ENCODE data around the gene DGKI.

The DGKI gene

DNA sequence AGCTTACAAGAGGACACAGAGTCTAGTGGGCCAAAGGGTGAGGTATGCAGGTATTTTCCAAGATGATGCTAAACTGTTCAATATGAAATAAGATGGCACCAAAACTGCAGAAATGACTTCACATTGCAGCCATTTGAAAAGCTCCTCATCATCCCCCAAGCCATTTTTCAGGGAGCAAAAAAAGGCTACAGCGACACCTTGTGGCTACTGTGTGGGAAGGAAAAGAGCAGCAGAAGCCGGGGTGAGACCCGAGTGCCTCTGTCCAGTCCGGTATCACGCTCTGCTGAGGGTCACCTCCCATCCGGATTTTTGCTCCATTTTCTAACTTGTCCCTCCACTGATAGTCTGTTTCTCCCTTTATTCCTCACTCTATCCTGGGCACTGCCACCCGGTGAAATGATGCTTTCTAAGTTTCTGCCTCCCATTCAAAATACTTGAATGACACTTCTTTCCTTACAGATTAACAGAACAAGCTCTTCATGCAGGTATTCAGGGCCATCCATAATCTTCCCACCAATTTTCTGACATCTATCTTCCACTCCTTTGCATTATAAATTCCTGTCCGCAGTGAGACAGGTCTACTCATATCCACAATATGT is 220.2 kb downstream of the DGKI start:
- no peaks in the 10 kb centered on the region for H3K4me1 ChIP-seq (ENCODE audit: control insufficient read depth, insufficient read depth, low read length)
- no peaks in the 10 kb centered on the region for H3K27me3 ChIP-seq (ENCODE audit: control insufficient read depth in 1 of 2, insufficient read depth in 2 of 2, low read length in 2 of 2)
- no peak overlapping the region for H3K27ac ChIP-seq (ENCODE audit: low read length)
- no peak overlapping the region for H3K9ac ChIP-seq (ENCODE audit: low read length in 2 of 2)
- no peaks in the 10 kb centered on the region for H3K9me3 ChIP-seq (ENCODE audit: control insufficient read depth in 2 of 2, low read length in 2 of 2)
- no peak overlapping the region for H3K4me3 ChIP-seq (ENCODE audit: low read length in 2 of 2)
- no peaks in the 10 kb centered on the region for H3K36me3 ChIP-seq (ENCODE audit: control insufficient read depth in 2 of 2, insufficient read depth in 2 of 2, low read length in 2 of 2)

DNA sequence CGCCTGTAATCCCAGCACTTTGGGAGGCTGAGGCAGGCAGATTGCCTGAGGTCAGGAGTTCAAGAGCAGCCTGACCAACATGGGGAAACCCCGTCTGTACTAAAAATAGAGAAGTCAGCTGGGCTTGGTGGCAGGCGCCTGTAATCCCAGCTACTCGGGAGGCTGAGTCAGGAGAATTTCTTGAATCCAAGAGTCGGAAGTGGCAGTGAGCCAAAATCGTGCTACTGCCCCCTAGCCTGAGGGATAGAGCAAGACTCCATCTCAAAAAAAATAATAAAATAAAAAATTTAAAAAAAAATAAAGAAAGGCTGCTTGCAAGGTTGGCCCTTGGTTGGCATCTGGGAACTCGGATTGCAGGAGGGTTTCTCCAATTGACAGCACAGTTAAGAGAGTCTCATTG is 221.6 kb downstream of the DGKI start:
- Histone ChIP-seq H3K27ac (ENCODE audit: low read length) (no peak overlapping the region), H3K4me3 (ENCODE audit: low read length in 2 of 2) (no peak overlapping the region), H3K36me3 (ENCODE audit: control insufficient read depth in 2 of 2, insufficient read depth in 2 of 2, low read length in 2 of 2) (no peaks in the 10 kb centered on the region), H3K27me3 (ENCODE audit: control insufficient read depth in 1 of 2, insufficient read depth in 2 of 2, low read length in 2 of 2) (no peaks in the 10 kb centered on the region), H3K9me3 (ENCODE audit: control insufficient read depth in 2 of 2, low read length in 2 of 2) (no peaks in the 10 kb centered on the region), H3K9ac (ENCODE audit: low read length in 2 of 2) (no peak overlapping the region), H3K4me1 (ENCODE audit: control insufficient read depth, insufficient read depth, low read length) (no peaks in the 10 kb centered on the region)

DNA sequence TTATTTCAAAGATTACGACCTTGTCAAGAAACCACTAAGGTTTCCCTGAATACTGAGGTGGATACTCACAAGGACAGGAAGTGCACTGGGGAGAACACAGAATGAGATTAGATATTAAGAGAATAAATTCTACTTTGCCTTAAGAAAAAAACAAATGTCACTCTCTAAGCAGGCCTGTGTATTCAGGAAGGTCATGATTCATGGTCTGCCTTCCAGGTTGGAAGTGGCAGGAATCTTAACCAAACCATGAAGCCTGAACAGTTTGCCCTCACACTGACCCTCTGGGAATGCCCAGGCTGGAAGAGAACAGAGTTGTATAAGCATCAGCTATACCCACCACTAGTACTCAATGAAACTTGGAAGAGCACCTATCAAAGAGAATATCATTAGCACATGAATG is 227.6 kb downstream of the DGKI start:
- Histone ChIP-seq H3K9me3 (ENCODE audit: control insufficient read depth in 2 of 2, low read length in 2 of 2) (no peaks in the 10 kb centered on the region), H3K36me3 (ENCODE audit: control insufficient read depth in 2 of 2, insufficient read depth in 2 of 2, low read length in 2 of 2) (no peaks in the 10 kb centered on the region), H3K27ac (ENCODE audit: low read length) (no peak overlapping the region), H3K9ac (ENCODE audit: low read length in 2 of 2) (no peak overlapping the region), H3K4me3 (ENCODE audit: low read length in 2 of 2) (no peak overlapping the region), H3K27me3 (ENCODE audit: control insufficient read depth in 1 of 2, insufficient read depth in 2 of 2, low read length in 2 of 2) (no peaks in the 10 kb centered on the region), H3K4me1 (ENCODE audit: control insufficient read depth, insufficient read depth, low read length) (no peaks in the 10 kb centered on the region)

DNA sequence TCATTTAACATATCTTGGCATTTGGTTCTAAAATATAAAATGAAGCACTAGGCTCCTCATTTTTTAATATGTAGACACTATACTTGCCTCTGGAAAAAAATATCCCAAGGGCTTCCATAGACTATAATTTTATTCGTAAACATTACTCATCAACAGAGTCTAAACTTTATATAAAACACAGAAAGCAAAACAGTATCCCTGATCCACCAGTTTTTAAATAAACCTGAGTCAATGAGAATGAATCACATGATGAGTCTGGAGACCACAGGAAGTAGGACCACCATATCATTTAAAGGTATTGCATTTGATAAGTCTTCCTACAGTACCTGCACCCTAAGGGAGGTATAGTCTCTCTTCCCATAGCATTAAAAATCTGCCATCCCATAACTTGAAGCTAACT is 228.0 kb downstream of the DGKI start:
- H3K36me3 ChIP-seq (ENCODE audit: control insufficient read depth in 2 of 2, insufficient read depth in 2 of 2, low read length in 2 of 2), result no peaks in the 10 kb centered on the region

DNA sequence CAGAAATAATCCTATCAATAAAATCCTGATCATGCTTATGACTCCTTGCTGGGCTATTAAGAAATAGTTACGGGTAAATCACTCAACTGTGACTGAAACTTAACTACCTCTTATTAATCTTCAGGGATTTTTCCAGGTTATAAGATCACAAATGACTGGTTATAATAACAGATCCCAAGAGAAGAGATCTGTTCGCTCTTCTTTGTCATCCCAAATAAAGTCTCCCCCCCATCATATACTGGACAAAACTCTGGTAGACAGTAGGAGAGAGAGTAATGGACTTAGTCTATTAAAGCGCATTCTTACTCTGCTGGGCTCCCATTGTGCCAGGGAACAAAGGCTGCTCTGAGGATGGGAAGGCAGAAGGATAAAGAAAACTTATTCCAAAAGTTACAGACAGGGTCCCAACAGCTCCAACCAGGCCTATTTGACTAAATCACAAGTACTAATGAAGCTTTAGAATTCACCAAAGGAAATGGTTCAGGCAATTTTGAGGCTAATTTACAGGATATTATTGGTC is 233.7 kb downstream of the DGKI start:
- Histone ChIP-seq H3K36me3 (ENCODE audit: control insufficient read depth in 2 of 2, insufficient read depth in 2 of 2, low read length in 2 of 2) (no peaks in the 10 kb centered on the region), H3K9me3 (ENCODE audit: control insufficient read depth in 2 of 2, low read length in 2 of 2) (no peaks in the 10 kb centered on the region), H3K27ac (ENCODE audit: low read length) (no peak overlapping the region)

More for the DNA sequence above, 228.0 kb downstream of the DGKI start:
- Histone ChIP-seq H3K27ac (ENCODE audit: low read length) (no peak overlapping the region), H3K9me3 (ENCODE audit: control insufficient read depth in 2 of 2, low read length in 2 of 2) (no peaks in the 10 kb centered on the region), H3K4me1 (ENCODE audit: control insufficient read depth, insufficient read depth, low read length) (no peaks in the 10 kb centered on the region), H3K4me3 (ENCODE audit: low read length in 2 of 2) (no peak overlapping the region), H3K9ac (ENCODE audit: low read length in 2 of 2) (no peak overlapping the region), H3K27me3 (ENCODE audit: control insufficient read depth in 1 of 2, insufficient read depth in 2 of 2, low read length in 2 of 2) (no peaks in the 10 kb centered on the region)

DNA sequence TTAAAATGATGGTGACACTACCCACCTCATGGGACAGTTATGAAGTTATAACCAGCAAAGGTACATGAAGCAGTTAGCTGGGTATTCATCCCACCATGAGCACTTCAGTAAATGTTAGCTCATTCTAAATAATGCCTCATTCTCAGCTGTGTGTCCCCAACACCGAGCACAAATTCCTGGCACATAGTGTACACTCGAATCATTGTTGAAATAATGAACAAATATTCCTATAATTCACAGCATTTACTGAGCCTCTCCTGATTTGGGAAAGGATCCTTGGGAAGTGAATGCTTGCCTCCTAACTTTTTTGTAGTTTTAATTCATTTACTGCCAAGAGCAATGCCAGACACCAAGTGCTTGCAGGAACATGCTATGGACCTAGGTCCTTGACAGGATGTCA is 235.2 kb downstream of the DGKI start:
- no peaks in the 10 kb centered on the region for H3K36me3 ChIP-seq (ENCODE audit: control insufficient read depth in 2 of 2, insufficient read depth in 2 of 2, low read length in 2 of 2)
- no peak overlapping the region for H3K9ac ChIP-seq (ENCODE audit: low read length in 2 of 2)
- H3K27me3 ChIP-seq (ENCODE audit: control insufficient read depth in 1 of 2, insufficient read depth in 2 of 2, low read length in 2 of 2), result no peaks in the 10 kb centered on the region
- no peak overlapping the region for H3K4me3 ChIP-seq (ENCODE audit: low read length in 2 of 2)
- H3K4me1 ChIP-seq (ENCODE audit: control insufficient read depth, insufficient read depth, low read length), result no peaks in the 10 kb centered on the region
- H3K27ac ChIP-seq (ENCODE audit: low read length), result no peak overlapping the region
- H3K9me3 ChIP-seq (ENCODE audit: control insufficient read depth in 2 of 2, low read length in 2 of 2), result no peaks in the 10 kb centered on the region

More for the DNA sequence above, 233.7 kb downstream of the DGKI start:
- Histone ChIP-seq H3K27me3 (ENCODE audit: control insufficient read depth in 1 of 2, insufficient read depth in 2 of 2, low read length in 2 of 2) (no peaks in the 10 kb centered on the region), H3K4me1 (ENCODE audit: control insufficient read depth, insufficient read depth, low read length) (no peaks in the 10 kb centered on the region), H3K9ac (ENCODE audit: low read length in 2 of 2) (no peak overlapping the region), H3K4me3 (ENCODE audit: low read length in 2 of 2) (no peak overlapping the region)

DNA sequence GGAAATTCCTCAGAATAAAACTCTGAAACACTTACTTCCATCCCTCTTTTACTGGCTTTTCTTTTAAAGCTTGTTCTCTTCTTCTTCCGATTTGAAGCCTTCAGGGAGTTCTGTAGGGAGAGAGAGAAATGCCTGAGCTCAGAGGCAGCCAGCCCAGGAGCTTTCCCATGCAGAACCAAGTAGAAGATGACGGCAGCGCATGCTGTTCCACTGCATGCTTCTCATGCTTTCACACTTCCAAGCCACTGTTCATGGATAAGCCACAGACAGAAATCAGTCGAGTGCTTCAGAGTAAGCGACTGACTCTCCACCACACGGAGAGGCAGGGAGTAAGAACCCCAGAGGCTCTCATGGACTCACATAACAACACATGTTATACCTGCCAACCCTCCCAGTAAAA is 237.3 kb downstream of the DGKI start:
- no peaks in the 10 kb centered on the region for H3K36me3 ChIP-seq (ENCODE audit: control insufficient read depth in 2 of 2, insufficient read depth in 2 of 2, low read length in 2 of 2)
- no peak overlapping the region for H3K9ac ChIP-seq (ENCODE audit: low read length in 2 of 2)
- H3K4me3 ChIP-seq (ENCODE audit: low read length in 2 of 2), result no peak overlapping the region
- no peaks in the 10 kb centered on the region for H3K4me1 ChIP-seq (ENCODE audit: control insufficient read depth, insufficient read depth, low read length)
- no peaks in the 10 kb centered on the region for H3K27me3 ChIP-seq (ENCODE audit: control insufficient read depth in 1 of 2, insufficient read depth in 2 of 2, low read length in 2 of 2)
- no peaks in the 10 kb centered on the region for H3K9me3 ChIP-seq (ENCODE audit: control insufficient read depth in 2 of 2, low read length in 2 of 2)
- no peak overlapping the region for H3K27ac ChIP-seq (ENCODE audit: low read length)

DNA sequence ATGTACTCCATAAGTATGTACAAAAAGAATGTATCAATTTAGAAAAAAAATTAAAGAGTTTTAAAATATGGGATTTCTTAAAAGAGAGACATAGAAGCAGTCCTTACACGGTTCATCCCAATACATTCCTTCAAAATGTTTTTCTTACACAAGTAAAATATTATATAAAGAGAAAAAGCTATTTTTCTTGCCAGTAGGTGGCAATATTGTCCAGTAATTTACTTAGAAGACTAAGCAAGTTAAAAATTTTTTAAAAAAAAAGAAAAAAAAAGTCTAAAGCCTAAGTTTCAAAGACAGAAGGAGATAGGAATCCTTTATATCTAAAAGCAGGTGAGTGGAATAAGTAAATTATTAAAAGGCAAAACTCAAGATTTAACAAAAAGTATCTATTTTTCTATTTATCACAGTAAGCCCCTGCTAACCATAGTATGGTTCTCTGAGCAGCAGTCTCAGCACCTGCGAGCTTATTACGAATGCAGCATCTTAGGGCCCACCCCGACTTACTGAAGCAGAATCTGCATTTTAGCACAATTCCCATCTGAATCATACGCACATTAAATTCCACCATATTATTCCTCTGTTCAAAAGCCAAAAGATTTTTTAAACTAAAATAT is 240.6 kb downstream of the DGKI start:
- no peak overlapping the region for H3K9ac ChIP-seq (ENCODE audit: low read length in 2 of 2)
- no peaks in the 10 kb centered on the region for H3K4me1 ChIP-seq (ENCODE audit: control insufficient read depth, insufficient read depth, low read length)
- no peak overlapping the region for H3K27ac ChIP-seq (ENCODE audit: low read length)
- H3K27me3 ChIP-seq (ENCODE audit: control insufficient read depth in 1 of 2, insufficient read depth in 2 of 2, low read length in 2 of 2), result no peaks in the 10 kb centered on the region
- no peaks in the 10 kb centered on the region for H3K36me3 ChIP-seq (ENCODE audit: control insufficient read depth in 2 of 2, insufficient read depth in 2 of 2, low read length in 2 of 2)
- no peaks in the 10 kb centered on the region for H3K9me3 ChIP-seq (ENCODE audit: control insufficient read depth in 2 of 2, low read length in 2 of 2)
- no peak overlapping the region for H3K4me3 ChIP-seq (ENCODE audit: low read length in 2 of 2)

DNA sequence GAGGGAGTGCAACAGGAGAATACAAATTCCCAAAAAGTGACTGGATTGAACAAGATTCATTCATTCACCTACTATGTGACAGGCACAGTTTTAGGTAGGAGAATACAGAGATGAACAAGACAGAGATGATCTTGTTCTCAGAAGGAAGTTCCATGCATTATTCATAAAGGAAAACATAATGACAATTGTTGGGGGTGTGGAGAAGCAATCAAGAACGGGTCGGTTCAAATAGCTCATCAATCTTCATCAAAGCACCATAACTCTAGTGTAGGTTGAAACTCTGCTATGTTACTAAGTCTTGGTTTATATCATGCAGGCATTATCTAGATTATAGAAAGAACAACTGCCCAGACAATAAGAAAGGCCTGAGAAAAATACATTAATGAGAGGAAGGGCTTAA is 243.7 kb downstream of the DGKI start:
- no peaks in the 10 kb centered on the region for H3K9me3 ChIP-seq (ENCODE audit: control insufficient read depth in 2 of 2, low read length in 2 of 2)
- H3K27ac ChIP-seq (ENCODE audit: low read length), result no peak overlapping the region
- H3K36me3 ChIP-seq (ENCODE audit: control insufficient read depth in 2 of 2, insufficient read depth in 2 of 2, low read length in 2 of 2), result no peaks in the 10 kb centered on the region
- no peak overlapping the region for H3K9ac ChIP-seq (ENCODE audit: low read length in 2 of 2)
- H3K4me1 ChIP-seq (ENCODE audit: control insufficient read depth, insufficient read depth, low read length), result no peaks in the 10 kb centered on the region
- H3K27me3 ChIP-seq (ENCODE audit: control insufficient read depth in 1 of 2, insufficient read depth in 2 of 2, low read length in 2 of 2), result no peaks in the 10 kb centered on the region
- no peak overlapping the region for H3K4me3 ChIP-seq (ENCODE audit: low read length in 2 of 2)

DNA sequence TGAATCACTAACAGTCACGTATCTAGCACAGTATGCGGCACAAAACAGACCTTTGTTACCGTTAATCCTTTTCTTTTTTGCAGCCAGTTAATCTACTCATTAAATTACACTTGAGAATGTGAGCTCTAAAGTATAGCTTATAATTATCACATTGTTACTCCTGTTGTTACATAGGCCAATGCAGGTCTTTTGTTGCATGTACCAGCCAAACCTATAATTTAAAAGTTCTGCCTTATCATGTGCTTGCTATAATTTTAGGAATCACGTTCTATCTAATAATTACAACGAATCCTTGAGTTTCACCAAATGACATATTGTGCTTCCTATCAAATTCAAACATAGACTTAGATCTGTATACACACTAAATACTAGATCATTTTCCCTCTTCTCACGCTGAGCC is 245.1 kb downstream of the DGKI start:
- H3K27me3 ChIP-seq (ENCODE audit: control insufficient read depth in 1 of 2, insufficient read depth in 2 of 2, low read length in 2 of 2), result no peaks in the 10 kb centered on the region
- H3K4me1 ChIP-seq (ENCODE audit: control insufficient read depth, insufficient read depth, low read length), result no peaks in the 10 kb centered on the region
- no peak overlapping the region for H3K27ac ChIP-seq (ENCODE audit: low read length)
- H3K36me3 ChIP-seq (ENCODE audit: control insufficient read depth in 2 of 2, insufficient read depth in 2 of 2, low read length in 2 of 2), result no peaks in the 10 kb centered on the region
- no peaks in the 10 kb centered on the region for H3K9me3 ChIP-seq (ENCODE audit: control insufficient read depth in 2 of 2, low read length in 2 of 2)
- H3K9ac ChIP-seq (ENCODE audit: low read length in 2 of 2), result no peak overlapping the region
- no peak overlapping the region for H3K4me3 ChIP-seq (ENCODE audit: low read length in 2 of 2)

DNA sequence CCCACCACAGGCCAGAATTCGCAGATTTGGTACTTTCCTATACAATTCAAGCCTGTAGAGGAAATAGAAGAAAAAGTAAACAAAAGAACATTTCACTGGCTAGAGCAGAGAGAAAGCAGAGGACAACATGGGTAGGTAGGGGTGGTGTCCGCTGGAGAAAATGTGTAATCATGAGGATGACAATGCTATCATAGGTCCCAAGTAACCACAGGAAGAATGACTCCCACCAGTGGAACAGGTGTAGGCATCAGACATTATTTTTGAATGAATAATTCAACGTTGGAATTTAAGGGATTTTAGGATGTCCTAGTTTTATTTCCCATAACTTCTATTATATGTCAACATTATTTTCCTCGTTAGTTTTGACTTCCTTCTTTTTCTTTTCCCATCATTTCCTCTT is 248.9 kb downstream of the DGKI start:
- Histone ChIP-seq H3K4me1 (ENCODE audit: control insufficient read depth, insufficient read depth, low read length) (no peaks in the 10 kb centered on the region), H3K4me3 (ENCODE audit: low read length in 2 of 2) (no peak overlapping the region), H3K9me3 (ENCODE audit: control insufficient read depth in 2 of 2, low read length in 2 of 2) (no peaks in the 10 kb centered on the region), H3K9ac (ENCODE audit: low read length in 2 of 2) (no peak overlapping the region), H3K36me3 (ENCODE audit: control insufficient read depth in 2 of 2, insufficient read depth in 2 of 2, low read length in 2 of 2) (no peaks in the 10 kb centered on the region), H3K27me3 (ENCODE audit: control insufficient read depth in 1 of 2, insufficient read depth in 2 of 2, low read length in 2 of 2) (no peaks in the 10 kb centered on the region), H3K27ac (ENCODE audit: low read length) (no peak overlapping the region)

All from stomach smooth muscle (tissue), 2 donors.